ES-I3 (cell line): ENCODE data around the gene FUT1.
"Not testable (repeated sequence)": the region's sequence is repeated elsewhere in the genome, so short reads cannot be mapped to it uniquely, and the experiment has no call there.

ENCODE experiments used
- H3K36me3 ChIP-seq: 2 replicates; pipeline ENCODE4 v1.6.1; 2013; ENCODE audit warnings: mild to moderate bottlenecking, low read length, control low read depth, moderate library complexity; ENCODE audit not compliant: insufficient read depth
- H3K4me1 ChIP-seq: 2 replicates; pipeline ENCODE4 v1.6.1; 2013; ENCODE audit warnings: mild to moderate bottlenecking, control low read depth, low read length; ENCODE audit not compliant: insufficient read depth
- H3K9ac ChIP-seq: 2 replicates; pipeline ENCODE4 v1.6.1; 2013; ENCODE audit warnings: low read depth, mild to moderate bottlenecking, low read length, moderate library complexity
- H3K9me3 ChIP-seq: 2 replicates; pipeline ENCODE4 v1.6.1; 2013; ENCODE audit warnings: mild to moderate bottlenecking, low read length, moderate library complexity; ENCODE audit not compliant: control insufficient read depth, insufficient read depth

Gene FUT1

DNA sequence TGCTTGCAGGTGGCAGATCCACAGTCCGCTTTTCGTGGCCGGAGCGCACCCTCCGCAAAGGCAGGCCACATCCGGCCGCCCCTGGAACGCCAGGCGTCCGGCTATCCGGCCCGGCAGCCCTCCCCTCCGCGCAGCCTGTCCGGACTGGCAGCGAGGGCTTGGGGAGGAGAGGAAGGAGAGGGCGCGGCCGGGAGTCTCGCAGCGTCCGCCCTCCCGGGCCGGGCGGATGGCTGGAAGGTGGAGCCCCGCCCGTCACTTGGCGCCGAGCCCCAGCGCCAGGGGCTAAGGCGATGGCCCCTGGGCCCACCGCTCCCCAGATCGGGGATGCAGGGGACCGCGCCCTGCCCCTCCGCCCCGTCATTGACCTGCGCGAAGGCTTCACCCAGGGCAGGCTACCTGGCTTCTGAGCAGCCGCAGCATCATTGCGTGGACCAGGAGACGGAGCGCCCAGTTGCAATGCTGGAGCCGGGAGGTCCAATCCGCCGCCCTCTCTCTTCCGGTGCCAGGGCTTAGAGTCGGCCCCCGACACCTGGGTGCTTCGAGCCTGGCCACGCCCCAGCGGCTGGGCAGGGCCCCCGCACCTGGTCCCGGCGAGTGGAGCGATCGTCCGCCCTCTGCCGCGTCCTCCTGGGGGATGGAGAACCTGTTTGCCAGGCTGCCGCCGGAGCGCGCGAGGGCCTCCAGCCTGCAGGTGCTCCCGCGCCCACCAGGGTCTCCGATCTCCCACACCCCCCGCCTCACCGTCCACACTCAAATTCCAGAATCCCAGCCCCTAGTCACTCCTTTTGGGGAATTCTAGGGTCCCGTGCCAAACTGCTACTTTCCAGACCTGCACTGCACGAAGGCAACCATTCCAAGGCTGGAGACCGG, at the start of gene FUT1:
Gene FUT1, minus strand, starts transcription at position 146 of the 870 bp plus-strand sequence. CDS start 1,360 bp downstream, outside the sequence.
- H3K36me3 ChIP-seq: peaks cover 9% of the 10 kb centered on the region; the same call in 1 of the 2 replicates
- peaks cover 11% of the 10 kb centered on the region; the same call in 1 of the 2 replicates for H3K4me1 ChIP-seq
- H3K9ac ChIP-seq: peak within 1 kb of the TSS; percentile 95
- no peaks in the 10 kb centered on the region for H3K9me3 ChIP-seq

DNA sequence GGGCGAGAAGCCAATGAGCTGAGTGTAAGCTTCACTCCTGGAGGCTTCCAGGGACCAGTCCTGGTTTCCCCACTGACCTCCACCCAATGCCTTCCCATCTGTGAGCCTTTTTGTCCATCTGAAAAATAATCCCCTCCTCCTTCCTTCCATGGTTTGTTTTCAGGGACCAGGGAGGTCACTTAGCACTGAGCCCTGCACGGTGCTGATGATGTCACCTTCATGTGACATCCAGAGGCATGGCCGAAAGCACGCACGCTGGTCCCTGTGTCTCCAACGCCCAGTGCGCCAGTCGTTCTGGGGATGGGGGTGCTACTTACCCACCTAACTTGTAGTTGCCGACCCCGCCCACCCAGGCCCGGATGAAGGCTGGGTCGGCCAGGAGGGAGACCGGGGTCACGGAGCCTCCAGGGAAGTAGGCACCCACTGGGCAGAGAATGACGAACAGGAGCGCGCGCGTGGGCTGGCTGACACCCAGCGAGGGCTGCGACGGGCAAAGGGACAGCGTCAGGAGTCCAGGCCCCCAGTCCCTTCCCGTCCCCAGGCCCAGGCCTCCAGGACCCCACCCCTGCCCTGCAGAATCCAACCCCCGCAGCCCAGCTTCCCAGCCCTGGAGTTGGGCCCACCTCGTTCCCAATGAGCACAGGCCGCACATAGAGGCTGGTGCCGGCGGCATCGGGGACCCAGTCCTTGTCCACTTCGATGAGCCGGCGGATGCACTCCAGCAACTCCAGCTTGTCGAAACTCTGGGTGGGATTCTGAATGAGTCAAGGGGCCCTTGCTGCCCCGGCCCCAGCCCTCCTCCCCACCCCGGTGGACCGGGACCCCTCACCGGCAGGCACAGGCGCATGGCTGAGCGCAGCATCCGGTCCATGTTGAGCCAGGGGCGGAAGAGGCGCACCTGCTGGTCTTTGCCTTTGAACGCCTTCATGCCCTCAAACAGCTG, 47.2 kb upstream of the FUT1 start:
- no peak overlapping the region for H3K9ac ChIP-seq

DNA sequence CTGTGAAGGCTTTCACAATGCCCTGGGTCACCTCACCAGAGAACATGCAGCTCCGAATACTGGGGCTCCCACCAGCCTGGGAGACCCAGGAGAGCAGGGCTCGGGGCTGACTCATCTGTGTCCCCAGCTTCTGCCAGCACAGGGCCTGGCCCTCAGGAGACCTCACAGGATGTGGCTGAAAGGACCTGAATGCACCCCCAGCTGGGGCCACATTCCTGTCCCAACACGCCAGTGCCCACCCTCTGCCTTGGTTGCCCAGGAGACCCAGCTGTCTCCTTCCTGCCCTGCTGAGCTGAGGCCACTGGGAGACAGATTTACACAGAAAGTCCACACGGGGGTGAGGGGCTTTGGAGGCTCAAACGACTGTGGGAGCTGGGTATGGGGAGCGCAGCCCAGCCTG, 46.5 kb upstream of the FUT1 start:
- Histone ChIP-seq H3K9ac (no peak overlapping the region), H3K36me3 (no peaks in the 10 kb centered on the region), H3K9me3 (no peaks in the 10 kb centered on the region), H3K4me1 (peaks cover 13% of the 10 kb centered on the region)

More for the DNA sequence above, 47.2 kb upstream of the FUT1 start:
- no peaks in the 10 kb centered on the region for H3K36me3 ChIP-seq
- peaks cover 13% of the 10 kb centered on the region for H3K4me1 ChIP-seq
- H3K9me3 ChIP-seq: no peaks in the 10 kb centered on the region

DNA sequence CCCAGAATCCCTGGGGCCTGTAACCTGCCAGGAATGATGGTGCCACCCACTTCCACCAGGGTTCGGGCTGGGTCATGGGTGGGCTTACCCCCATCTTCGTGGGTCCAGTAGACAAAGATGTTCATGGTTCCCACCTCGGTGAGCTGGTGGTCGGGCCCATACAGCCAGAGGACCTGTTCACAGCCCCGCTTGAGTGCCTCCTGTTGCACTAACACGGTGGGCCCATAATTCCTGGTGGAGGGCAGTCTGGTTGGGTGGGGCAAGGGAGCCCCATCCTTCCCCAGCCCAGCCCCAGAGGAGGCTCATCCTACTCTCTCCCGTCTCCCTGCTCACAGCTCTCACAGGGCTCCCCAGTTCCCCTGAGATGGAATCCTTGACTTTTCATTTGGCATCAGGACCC, 44.7 kb upstream of the FUT1 start:
- H3K9ac ChIP-seq: no peak overlapping the region
- peaks cover 13% of the 10 kb centered on the region for H3K4me1 ChIP-seq
- H3K9me3 ChIP-seq: no peaks in the 10 kb centered on the region
- H3K36me3 ChIP-seq: no peaks in the 10 kb centered on the region

DNA sequence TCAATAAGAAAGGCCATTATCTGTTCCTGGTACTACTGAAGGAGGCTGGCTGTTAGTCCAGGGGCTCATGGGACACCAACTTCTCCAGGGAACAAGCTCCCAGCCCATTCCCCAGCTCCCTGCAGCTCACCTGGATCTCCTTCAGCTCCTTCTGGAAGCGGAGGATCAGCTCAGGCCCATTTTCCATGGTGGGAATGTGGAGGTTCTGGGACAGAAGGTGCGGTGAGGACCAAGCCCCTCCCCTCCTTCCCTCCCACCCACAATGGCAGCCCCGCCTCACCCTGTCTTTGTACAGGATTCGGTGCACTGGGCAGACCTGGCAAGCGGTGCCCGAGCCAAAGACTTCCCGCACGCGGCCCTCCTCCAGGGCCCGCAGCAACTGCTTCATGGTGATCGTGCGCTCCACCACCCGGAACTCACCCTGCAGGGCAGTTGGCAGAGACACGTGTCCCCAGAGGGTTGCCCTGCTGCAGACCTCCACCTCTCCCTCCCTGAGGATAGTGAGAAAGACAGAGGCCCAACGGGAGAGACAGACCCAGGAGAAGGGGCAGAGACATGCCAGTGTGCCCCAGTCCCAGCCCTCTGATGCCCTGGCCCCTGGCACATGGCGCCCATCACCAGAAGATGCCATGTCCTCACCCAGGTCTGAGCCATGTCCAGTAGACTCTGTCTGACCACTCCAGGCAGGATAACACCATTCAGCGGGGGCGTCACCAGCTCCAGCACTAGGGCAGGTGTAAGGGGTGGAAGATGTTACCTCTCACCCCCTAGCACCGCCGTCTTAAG, 44.0 kb upstream of the FUT1 start:
- Histone ChIP-seq H3K36me3 (no peaks in the 10 kb centered on the region), H3K4me1 (peaks cover 13% of the 10 kb centered on the region), H3K9me3 (no peaks in the 10 kb centered on the region), H3K9ac (no peak overlapping the region)

DNA sequence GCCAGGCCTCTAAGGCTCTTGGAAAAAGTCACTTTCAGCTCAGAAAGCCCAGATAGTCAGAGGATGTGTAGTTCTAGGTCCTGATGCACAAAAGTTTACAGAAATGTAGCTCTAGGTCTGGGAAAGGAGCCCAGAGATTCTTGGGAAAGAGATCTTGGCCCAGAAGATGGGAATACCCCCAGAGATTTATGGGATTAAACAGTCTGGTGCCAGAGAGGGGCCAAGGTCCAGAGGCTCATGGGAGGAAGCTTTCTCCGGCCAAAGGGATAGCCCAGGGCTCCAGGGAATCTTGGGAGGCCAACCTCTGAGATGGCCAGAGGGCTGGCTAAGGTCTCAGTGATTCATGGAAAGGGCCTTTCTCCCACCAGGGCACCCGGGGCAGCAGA, 43.2 kb upstream of the FUT1 start:
- H3K4me1 ChIP-seq: peaks cover 13% of the 10 kb centered on the region
- no peaks in the 10 kb centered on the region for H3K9me3 ChIP-seq
- H3K9ac ChIP-seq: peak overlapping the region; percentile 50; the same call in 1 of the 2 replicates

DNA sequence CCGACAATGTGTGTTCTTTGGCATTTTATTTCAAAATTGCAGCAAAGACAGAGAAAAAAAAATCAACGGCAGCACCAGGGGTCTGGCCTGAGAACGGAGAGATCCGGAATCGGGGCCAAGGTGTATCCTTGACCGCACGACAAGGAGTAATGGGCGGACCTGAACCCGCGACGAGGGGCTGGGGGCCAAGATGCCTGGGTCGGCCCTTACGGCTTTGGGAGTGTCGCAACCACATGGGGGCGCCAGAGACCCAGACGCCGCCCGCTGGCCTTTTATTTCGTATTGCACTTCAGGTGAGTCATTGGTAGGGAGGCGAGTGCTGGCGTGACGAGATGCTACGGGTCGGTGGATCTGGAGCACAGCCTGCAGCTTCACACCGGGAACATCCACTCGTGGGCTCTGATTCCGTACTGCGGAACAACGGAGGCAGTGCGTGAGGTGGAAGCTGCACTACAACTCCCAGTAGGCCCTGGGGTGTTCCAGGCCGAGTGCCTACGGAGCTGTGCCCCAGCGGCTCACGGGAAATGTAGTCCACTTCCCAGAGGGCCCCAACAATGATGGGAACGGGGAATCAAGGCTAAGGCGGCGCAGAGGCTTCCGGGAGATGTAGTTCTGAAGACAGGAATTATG, 42.7 kb upstream of the FUT1 start:
- Histone ChIP-seq H3K9me3 (no peaks in the 10 kb centered on the region), H3K4me1 (peaks cover 13% of the 10 kb centered on the region), H3K9ac (peak overlapping the region; percentile 50; the same call in 1 of the 2 replicates), H3K36me3 (no peaks in the 10 kb centered on the region)

More for the DNA sequence above, 43.2 kb upstream of the FUT1 start:
- no peaks in the 10 kb centered on the region for H3K36me3 ChIP-seq

DNA sequence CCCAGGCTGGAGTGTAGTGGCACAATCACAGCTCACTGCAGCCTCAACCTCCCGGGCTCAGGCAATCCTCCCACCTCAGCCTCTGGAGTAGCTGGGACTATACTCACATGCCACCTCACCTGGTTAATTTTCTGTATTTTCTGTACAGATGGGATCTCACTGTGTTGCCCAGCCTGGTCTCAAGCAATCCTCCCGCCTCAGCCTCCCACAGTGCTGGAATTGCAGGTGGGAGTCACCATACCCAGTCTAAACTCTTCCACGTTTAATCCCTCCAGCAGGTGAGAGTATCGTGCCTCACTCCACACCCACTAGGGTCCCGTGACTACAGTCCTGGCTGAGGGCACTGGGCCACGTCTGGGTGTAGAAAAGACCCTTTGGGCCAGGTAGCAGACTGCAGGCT, 41.9 kb upstream of the FUT1 start:
- Histone ChIP-seq H3K9me3 (no peaks in the 10 kb centered on the region), H3K36me3 (no peaks in the 10 kb centered on the region), H3K9ac (no peak overlapping the region), H3K4me1 (peaks cover 8% of the 10 kb centered on the region)

DNA sequence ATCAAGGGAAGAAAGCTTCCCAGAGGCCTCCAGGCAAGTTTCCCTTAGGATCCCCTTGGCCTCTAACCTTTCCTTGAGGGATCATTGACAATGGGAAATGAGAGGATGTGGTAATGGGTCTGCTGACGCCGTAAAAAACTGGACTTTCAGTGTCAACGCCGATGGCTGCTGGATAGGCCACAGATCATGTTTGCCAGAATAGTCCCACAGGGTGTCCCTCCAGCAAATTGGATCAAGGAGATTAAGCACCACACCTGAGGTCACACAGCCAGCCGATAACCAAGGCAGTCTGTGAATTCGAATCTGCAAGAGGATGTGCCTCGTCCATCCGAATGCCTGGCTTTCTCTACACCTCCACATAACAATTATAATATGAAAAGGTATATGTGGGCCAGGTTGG, 40.8 kb upstream of the FUT1 start:
- H3K36me3 ChIP-seq: no peaks in the 10 kb centered on the region
- peaks cover 2% of the 10 kb centered on the region; the same call in 1 of the 2 replicates for H3K4me1 ChIP-seq
- H3K9me3 ChIP-seq: no peaks in the 10 kb centered on the region
- no peak overlapping the region for H3K9ac ChIP-seq

DNA sequence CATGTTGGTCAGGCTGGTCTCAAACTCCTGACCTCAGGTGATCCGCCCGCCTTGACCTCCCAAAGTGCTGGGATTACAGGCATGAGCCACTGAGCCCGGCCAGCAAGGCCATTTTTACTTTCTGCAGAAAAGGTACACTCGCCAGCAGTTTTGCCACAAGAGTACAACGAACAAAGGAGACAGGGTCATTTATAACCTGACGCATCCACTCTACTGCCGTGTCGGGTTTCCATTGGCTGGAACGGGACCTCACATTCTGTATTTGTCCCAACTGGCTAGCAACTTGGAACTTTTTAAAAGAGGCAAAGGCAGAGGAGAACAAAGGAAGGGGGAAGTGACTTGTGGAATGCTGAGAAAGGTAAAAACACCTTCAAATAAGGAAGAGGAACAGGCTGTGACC, 34.9 kb upstream of the FUT1 start:
- H3K9ac ChIP-seq, H3K4me1 ChIP-seq, H3K36me3 ChIP-seq, H3K9me3 ChIP-seq: not testable (repeated sequence)

DNA sequence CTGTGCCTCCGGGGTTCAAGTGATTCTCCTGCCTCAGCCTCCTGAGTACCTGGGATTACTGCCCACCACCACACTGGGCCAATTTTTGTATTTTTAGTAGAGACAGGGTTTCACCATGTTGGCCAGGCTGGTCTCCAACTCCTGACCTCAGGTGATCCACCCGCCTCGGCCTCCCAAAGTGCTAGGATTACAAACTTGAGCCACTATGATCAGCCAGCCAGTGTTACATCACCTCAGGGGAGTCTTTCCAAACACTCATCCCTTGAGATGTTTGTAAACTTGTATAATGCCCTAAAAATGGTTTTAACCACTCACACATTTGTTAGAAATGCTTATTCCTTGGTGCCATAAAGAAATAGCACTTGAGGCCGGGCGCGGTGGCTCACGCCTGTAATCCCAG, 34.0 kb upstream of the FUT1 start:
- not testable (repeated sequence) for H3K4me1 ChIP-seq, H3K36me3 ChIP-seq, H3K9me3 ChIP-seq, H3K9ac ChIP-seq

DNA sequence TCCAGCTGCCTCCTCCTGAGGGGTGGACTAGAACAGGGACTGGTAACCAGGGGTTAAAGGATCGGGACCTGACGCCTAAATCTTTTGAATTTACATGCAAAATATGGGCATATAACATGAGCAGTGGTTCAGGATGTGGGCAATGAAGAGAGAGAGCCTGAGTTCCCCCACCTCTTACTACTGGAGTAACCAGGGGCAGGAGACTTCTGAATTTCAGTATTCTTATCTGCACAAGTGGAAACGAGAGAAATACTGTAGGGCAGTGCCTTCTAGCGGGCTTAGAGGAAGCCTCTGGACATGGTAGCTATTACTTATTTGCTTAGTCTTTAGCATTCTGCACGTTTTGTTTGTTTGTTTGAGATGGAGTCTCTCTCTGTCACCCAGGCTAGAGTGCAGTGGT, 32.1 kb upstream of the FUT1 start:
- Histone ChIP-seq H3K36me3 (no peaks in the 10 kb centered on the region), H3K4me1 (0 out of 2 replicates have a peak, but pooled peaks cover 6% of the 10 kb centered on the region), H3K9me3 (0 out of 2 replicates have a peak, but pooled peaks cover 1% of the 10 kb centered on the region), H3K9ac (no peak overlapping the region)

DNA sequence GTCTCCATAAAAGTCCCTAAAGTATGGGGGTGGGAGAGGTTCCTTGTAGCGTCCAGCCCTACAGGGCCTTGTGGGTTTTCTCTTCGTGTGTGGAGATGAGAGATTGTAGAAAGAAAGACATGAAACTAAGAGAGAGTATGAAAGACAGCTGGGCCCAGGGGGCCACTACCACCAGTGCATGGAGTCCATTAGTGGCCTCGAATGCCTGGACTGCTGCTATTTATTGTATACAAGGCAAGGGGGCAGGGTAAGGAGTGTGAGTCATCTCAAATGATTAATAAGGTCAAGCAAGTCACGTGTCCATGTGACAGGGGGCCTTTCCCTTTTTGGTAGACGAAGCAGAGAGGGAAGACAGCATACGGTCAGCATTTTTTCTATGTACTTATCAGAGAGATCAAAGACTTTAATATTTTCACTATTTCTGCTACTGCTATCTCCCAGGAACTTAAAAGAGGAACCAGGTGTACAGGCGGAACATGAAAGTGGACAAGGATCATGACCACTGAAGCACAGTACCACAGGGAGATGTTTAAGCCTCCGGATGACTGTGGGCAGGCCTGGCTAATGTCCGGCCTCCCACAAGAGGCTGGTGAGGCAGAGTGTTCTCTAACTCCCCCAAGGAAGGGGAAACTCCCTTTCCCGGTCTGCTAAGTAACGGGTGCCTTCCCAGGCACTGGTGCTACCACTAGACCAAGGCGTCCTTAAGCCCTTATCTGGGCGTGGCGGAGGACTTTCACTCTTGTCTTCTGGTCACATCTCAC, 28.4 kb upstream of the FUT1 start:
- Histone ChIP-seq H3K9me3 (0 out of 2 replicates have a peak, but pooled peaks cover 2% of the 10 kb centered on the region), H3K36me3 (no peaks in the 10 kb centered on the region), H3K4me1 (no peaks in the 10 kb centered on the region; the same call in 1 of the 2 replicates), H3K9ac (no peak overlapping the region)
